ENCODE measurements around the gene TUBB2B. TPM values are rescaled to one million over a fixed set of nuclear protein-coding genes. Genes with fewer than 3 reads are reported as not detected.

TUBB2B gene
- total and polyA plus RNA-seq, 4 donors = 0.22 to 4.6 (median 3.2) TPM

GRCh38 chr6:3244003-3244831 lies 16.8 kb upstream of the TUBB2B start:
- Histone ChIP-seq H3K36me3 (ENCODE audit: control insufficient read depth in 4 of 4, insufficient read depth in 3 of 4, low read depth in 1 of 4, low read length in 3 of 4) (no peaks in the 10 kb centered on the region), H3K9ac (ENCODE audit: low read depth in 1 of 2, low read length in 2 of 2) (no peak overlapping the region), H3K4me1 (ENCODE audit: control insufficient read depth in 4 of 4, insufficient read depth in 4 of 4, low read length in 3 of 4) (peaks cover 0 to 5% (median 3%) of the 10 kb centered on the region in 4 donors), H3K4me3 (ENCODE audit: low read depth in 1 of 3, low read length in 3 of 3) (no peak overlapping the region), H3K27ac (ENCODE audit: low read depth in 1 of 2, low read length in 2 of 2) (no peak overlapping the region), H3K9me3 (ENCODE audit: control insufficient read depth in 4 of 4, low read length in 3 of 4) (peaks cover 0 to 6% (median 0%) of the 10 kb centered on the region in 4 donors), H3K27me3 (ENCODE audit: control insufficient read depth in 4 of 4, insufficient read depth in 4 of 4, low read length in 3 of 4) (no peaks in the 10 kb centered on the region)
- no peak for DNase-seq (ENCODE audit: low spot score)
- TF ChIP-seq RXRA (IDR thresholded peaks at IDR 0.05) (no peak), ATF3 (IDR thresholded peaks at IDR 0.05) (peak; percentile 50), FOXA2 (IDR thresholded peaks at IDR 0.05) (no peak), EGR1 (IDR thresholded peaks at IDR 0.05; ENCODE audit: low read depth in 2 of 2) (no peak), GABPA (IDR thresholded peaks at IDR 0.05 in 1 of 2, conservative IDR thresholded peaks at IDR 0.05 in 1 of 2) (no peak), JUND (IDR thresholded peaks at IDR 0.05) (peak; percentile 14 to 48), TAF1 (conservative IDR thresholded peaks at IDR 0.05) (no peak), RAD21 (IDR thresholded peaks at IDR 0.05) (no peak), CTCF (IDR thresholded peaks at IDR 0.05; ENCODE audit: low read depth, low read length, missing input control) (no peak), HNF4A (conservative IDR thresholded peaks at IDR 0.05) (peak in 1 of 2 donors; percentile 28)
- WGBS = 80% methylated on average over 8 of the region's 8 CpGs

- H3K27ac ChIP-seq (ENCODE audit: low read depth in 1 of 2, low read length in 2 of 2) = no peak overlapping the region
- H3K4me1 ChIP-seq (ENCODE audit: control insufficient read depth in 4 of 4, insufficient read depth in 4 of 4, low read length in 3 of 4) = peaks cover 0 to 5% (median 3%) of the 10 kb centered on the region in 4 donors
- H3K27me3 ChIP-seq (ENCODE audit: control insufficient read depth in 4 of 4, insufficient read depth in 4 of 4, low read length in 3 of 4) = no peaks in the 10 kb centered on the region
- no peak for DNase-seq (ENCODE audit: low spot score)
- TF ChIP-seq ATF3 (IDR thresholded peaks at IDR 0.05) (no peak), FOXA2 (IDR thresholded peaks at IDR 0.05) (no peak), REST (IDR thresholded peaks at IDR 0.05) (no peak), ZBTB33 (IDR thresholded peaks at IDR 0.05) (no peak), HNF4A (conservative IDR thresholded peaks at IDR 0.05) (no peak), YY1 (IDR thresholded peaks at IDR 0.05) (no peak), RXRA (IDR thresholded peaks at IDR 0.05) (no peak), JUND (IDR thresholded peaks at IDR 0.05) (no peak), RAD21 (IDR thresholded peaks at IDR 0.05) (no peak), EGR1 (IDR thresholded peaks at IDR 0.05; ENCODE audit: low read depth in 2 of 2) (no peak), CTCF (IDR thresholded peaks at IDR 0.05; ENCODE audit: low read depth, low read length, missing input control) (no peak), GABPA (IDR thresholded peaks at IDR 0.05 in 1 of 2, conservative IDR thresholded peaks at IDR 0.05 in 1 of 2) (no peak), FOXA1 (IDR thresholded peaks at IDR 0.05) (no peak), HNF4G (IDR thresholded peaks at IDR 0.05) (no peak), SP1 (IDR thresholded peaks at IDR 0.05) (no peak), TAF1 (conservative IDR thresholded peaks at IDR 0.05) (no peak), MAX (IDR thresholded peaks at IDR 0.05) (no peak), NR2F2 (IDR thresholded peaks at IDR 0.05) (no peak)
- H3K4me3 ChIP-seq (ENCODE audit: low read depth in 1 of 3, low read length in 3 of 3) = no peak overlapping the region
- H3K9me3 ChIP-seq (ENCODE audit: control insufficient read depth in 4 of 4, low read length in 3 of 4) = peaks cover 0 to 6% (median 0%) of the 10 kb centered on the region in 4 donors
- 91% methylated on average over 4 of the region's 4 CpGs for WGBS
- H3K36me3 ChIP-seq (ENCODE audit: control insufficient read depth in 4 of 4, insufficient read depth in 3 of 4, low read depth in 1 of 4, low read length in 3 of 4) = no peaks in the 10 kb centered on the region
- no peak overlapping the region for H3K9ac ChIP-seq (ENCODE audit: low read depth in 1 of 2, low read length in 2 of 2)
Observed at GRCh38 chr6:3242768-3243167, 15.3 kb upstream of the TUBB2B start.
